ENCODE data around the gene NT5M. TPM values are rescaled to one million over a fixed set of nuclear protein-coding genes. Genes with fewer than 3 reads are reported as not detected.
A peak's percentile ranks its signal among the peaks of the same experiment; 100 is the strongest.

NT5M gene
- total RNA-seq, 1 experiment from 2014 or later = 10.8 TPM

DNA sequence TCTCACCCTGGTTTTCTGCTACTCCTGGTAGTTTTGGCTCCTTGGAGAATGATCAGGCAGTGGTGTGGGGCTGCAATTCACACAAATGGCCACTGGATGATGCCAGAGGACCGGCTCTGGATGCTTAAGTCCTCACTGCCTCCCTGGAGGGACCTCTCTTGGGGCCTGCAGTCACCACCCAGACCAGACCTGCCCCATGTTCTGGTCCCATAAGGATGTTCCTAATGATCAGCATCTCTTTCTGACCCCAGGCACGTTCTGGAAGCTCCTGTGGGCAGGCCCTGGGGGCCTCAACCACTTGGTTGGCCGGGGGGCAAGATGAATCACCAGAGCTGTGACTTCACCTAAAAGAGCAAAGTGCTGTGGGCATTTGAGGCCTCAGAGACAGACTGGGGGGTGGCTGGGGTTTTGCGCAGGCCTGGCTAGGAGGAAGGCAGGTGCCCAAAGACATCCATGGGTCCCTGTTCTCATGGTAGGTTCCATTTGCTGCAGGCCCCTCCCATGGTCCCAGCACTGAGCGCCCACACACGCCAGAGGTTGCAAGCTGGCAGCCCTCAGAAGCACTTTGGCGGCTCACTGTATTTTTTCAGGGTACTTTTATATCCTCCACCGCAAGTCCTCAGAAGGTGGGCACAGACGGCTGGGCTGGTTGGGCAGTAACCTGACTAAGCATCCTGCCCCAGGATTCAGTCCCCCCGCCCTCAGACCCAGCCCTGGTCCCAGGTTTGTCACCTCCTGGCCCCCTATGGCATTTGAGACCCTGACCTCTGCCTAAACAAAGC lies 53.2 kb downstream of the NT5M start (continued):
- TF ChIP-seq ZNF532 (CRISPR knock-in tag; IDR thresholded peaks at IDR 0.05; ENCODE audit: borderline replicate concordance) (no peak), GABPB1 (CRISPR knock-in tag; IDR thresholded peaks at IDR 0.05) (0 out of 2 replicates have a peak, but pooled peaks have one; percentile 7), ERG (CRISPR knock-in tag; IDR thresholded peaks at IDR 0.05) (no peak)

DNA sequence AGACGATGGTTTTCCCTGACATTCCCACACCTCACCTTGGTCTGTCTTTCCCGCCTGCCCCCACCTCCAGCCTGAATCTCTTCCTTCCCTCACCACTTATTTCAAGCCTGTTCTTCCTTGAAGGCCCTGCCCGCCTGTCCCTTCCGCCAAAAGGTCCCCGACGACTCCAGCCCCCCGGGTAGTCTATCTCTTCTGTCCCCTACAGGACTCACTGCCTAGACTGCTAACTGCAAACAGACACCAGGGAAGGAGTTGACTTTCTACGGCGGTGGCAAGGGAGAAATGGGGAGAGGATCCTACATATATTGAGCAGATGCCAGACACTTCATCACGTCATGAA lies 53.7 kb downstream of the NT5M start:
- CTCF ChIA-PET = interaction anchor here (1.0 to 5.9 kb wide), 3 partner anchors 31 to 139 kb away, joined by 3 to 71 read pairs (median 3); partner anchors contain the start of gene RASD1
- H3K27me3 Mint-ChIP-seq (ENCODE audit: low read depth) = peaks cover 4% of the 10 kb centered on the region
- peaks cover 22% of the 10 kb centered on the region for H3K9me3 Mint-ChIP-seq
- TF ChIP-seq GRHL2 (CRISPR knock-in tag; IDR thresholded peaks at IDR 0.05; ENCODE audit: insufficient replicate concordance, severe bottlenecking) (no peak), ATF1 (CRISPR knock-in tag; IDR thresholded peaks at IDR 0.05) (no peak), SMAD3 (CRISPR knock-in tag; IDR thresholded peaks at IDR 0.05; ENCODE audit: borderline replicate concordance) (no peak), TCF7 (CRISPR knock-in tag; IDR thresholded peaks at IDR 0.05; ENCODE audit: low read depth) (no peak), ZNF416 (CRISPR knock-in tag; IDR thresholded peaks at IDR 0.05) (no peak), ATF2 (CRISPR knock-in tag; IDR thresholded peaks at IDR 0.05; ENCODE audit: borderline replicate concordance, low read depth) (no peak), ELF4 (CRISPR knock-in tag; IDR thresholded peaks at IDR 0.05; ENCODE audit: low read depth) (no peak), FOXP1 (CRISPR knock-in tag; IDR thresholded peaks at IDR 0.05; ENCODE audit: borderline replicate concordance) (no peak), PRRX2 (CRISPR knock-in tag; IDR thresholded peaks at IDR 0.05) (no peak), NFATC4 (CRISPR knock-in tag; IDR thresholded peaks at IDR 0.05) (no peak), NR2C2 (CRISPR knock-in tag; IDR thresholded peaks at IDR 0.05) (no peak), STAT6 (CRISPR knock-in tag; conservative IDR thresholded peaks at IDR 0.05; ENCODE audit: low read depth) (no peak), ZNF232 (CRISPR knock-in tag; IDR thresholded peaks at IDR 0.05) (no peak), ZNF263 (CRISPR knock-in tag; IDR thresholded peaks at IDR 0.05; ENCODE audit: low read depth) (no peak), MAX (CRISPR knock-in tag; IDR thresholded peaks at IDR 0.05) (no peak), ZNF671 (CRISPR knock-in tag; IDR thresholded peaks at IDR 0.05) (no peak)
- TF ChIP-seq, protein P1, sequence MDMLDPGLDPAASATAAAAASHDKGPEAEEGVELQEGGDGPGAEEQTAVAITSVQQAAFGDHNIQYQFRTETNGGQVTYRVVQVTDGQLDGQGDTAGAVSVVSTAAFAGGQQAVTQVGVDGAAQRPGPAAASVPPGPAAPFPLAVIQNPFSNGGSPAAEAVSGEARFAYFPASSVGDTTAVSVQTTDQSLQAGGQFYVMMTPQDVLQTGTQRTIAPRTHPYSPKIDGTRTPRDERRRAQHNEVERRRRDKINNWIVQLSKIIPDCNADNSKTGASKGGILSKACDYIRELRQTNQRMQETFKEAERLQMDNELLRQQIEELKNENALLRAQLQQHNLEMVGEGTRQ (CRISPR knock-in tag; IDR thresholded peaks at IDR 0.05) = no peak
- TF ChIP-seq, protein P2, sequence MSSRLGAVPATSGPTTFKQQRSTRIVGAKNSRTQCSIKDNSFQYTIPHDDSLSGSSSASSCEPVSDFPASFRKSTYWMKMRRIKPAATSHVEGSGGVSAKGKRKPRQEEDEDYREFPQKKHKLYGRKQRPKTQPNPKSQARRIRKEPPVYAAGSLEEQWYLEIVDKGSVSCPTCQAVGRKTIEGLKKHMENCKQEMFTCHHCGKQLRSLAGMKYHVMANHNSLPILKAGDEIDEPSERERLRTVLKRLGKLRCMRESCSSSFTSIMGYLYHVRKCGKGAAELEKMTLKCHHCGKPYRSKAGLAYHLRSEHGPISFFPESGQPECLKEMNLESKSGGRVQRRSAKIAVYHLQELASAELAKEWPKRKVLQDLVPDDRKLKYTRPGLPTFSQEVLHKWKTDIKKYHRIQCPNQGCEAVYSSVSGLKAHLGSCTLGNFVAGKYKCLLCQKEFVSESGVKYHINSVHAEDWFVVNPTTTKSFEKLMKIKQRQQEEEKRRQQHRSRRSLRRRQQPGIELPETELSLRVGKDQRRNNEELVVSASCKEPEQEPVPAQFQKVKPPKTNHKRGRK (CRISPR knock-in tag; IDR thresholded peaks at IDR 0.05; ENCODE audit: borderline replicate concordance) = no peak
- POLR2A ChIA-PET = no interaction called here
- H3K36me3 Mint-ChIP-seq = peaks cover 3% of the 10 kb centered on the region; the same call in 1 of the 2 replicates
- no peak for DNase-seq (ENCODE audit: low spot score)
- ATAC-seq = no peak
- H3K4me3 Mint-ChIP-seq = no peak overlapping the region
- no peak overlapping the region for H3K27ac Mint-ChIP-seq
- H3K4me1 Mint-ChIP-seq = peaks cover 2% of the 10 kb centered on the region; the same call in 1 of the 2 replicates
